SK-N-SH treated with all-trans-retinoic acid at 6 μM for 48 hours (cell line): Measurements from ENCODE around the gene RAB31.

Experiments
- BACH2 ChIP-seq: fragments of 250-450 bp; sonication (Bioruptor Pico); IDR thresholded peaks from 2 replicates; pipeline ENCODE4 v1.9.0; 2021; ENCODE audit warnings: mild to moderate bottlenecking, borderline replicate concordance
- CSDC2 ChIP-seq: fragments of 250-450 bp; sonication (Bioruptor Pico); IDR thresholded peaks from 2 replicates; pipeline ENCODE4 v1.5.0; 2020; ENCODE audit warnings: mild to moderate bottlenecking, moderate library complexity
- RARB ChIP-seq: fragments of 250-450 bp; sonication (Bioruptor Pico); IDR thresholded peaks from 2 replicates; pipeline ENCODE4 v1.8.0; 2021; ENCODE audit warnings: mild to moderate bottlenecking, moderate library complexity
- TOX ChIP-seq: fragments of 250-450 bp; sonication (Bioruptor Pico); IDR thresholded peaks from 2 replicates; pipeline ENCODE4 v1.8.0; 2021; ENCODE audit warnings: mild to moderate bottlenecking, moderate library complexity, borderline replicate concordance
- ZFP30 ChIP-seq: fragments of 450-650 bp; formaldehyde crosslinking; IDR thresholded peaks from 2 replicates; pipeline ENCODE4 v1.5.0; 2022; ENCODE audit warnings: mild to moderate bottlenecking, moderate library complexity
- ZNF70 ChIP-seq: fragments of 450-650 bp; formaldehyde crosslinking; IDR thresholded peaks from 2 replicates; pipeline ENCODE4 v1.5.0; 2020; ENCODE audit warnings: mild to moderate bottlenecking, moderate library complexity
- ZNF8 ChIP-seq: fragments of 450-650 bp; formaldehyde crosslinking; IDR thresholded peaks from 2 replicates; pipeline ENCODE4 v1.5.0; 2020; ENCODE audit warnings: mild to moderate bottlenecking, moderate library complexity
- TF ChIP-seq, protein P1 (sequence below): fragments of 250-450 bp; sonication (Bioruptor Pico); IDR thresholded peaks from 2 replicates; pipeline ENCODE4 v1.5.1; 2021; ENCODE audit warnings: mild to moderate bottlenecking, moderate library complexity

DNA sequence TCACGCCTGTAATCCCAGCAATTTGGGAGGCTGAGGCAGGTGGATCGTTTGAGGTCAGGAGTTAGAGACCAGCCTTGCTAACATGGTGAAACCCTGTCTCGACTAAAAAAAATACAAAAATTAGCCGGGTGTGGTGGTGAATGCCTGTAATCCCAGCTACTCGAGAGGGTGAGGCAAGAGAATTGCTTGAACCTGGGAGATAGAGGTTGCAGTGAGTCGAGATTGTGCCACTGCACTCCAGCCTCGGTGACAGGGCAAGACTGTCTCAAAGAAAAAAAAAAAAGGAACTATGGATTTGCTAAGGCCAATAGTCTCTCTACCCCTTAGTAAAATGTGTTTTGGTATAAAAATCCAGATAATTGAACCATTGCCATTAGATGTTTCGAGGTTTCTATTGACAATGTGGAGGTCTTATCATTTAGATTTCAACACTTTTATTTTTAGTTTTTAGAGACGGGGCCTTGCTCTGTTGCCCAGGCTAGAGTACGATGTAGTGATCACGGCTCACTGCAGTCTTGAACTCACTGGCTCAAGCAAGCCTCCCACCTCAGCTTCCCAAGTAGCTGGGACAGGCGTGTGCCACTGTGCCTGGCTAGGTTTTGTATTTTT lies 176.5 kb downstream of the RAB31 start:
- TF ChIP-seq RARB (no peak), ZNF8 (no peak), BACH2 (CRISPR knock-in tag) (no peak), CSDC2 (CRISPR knock-in tag) (no peak), ZNF70 (CRISPR knock-in tag) (no peak), TOX (CRISPR knock-in tag) (no peak), ZFP30 (CRISPR knock-in tag) (no peak)
- TF ChIP-seq, protein P1, sequence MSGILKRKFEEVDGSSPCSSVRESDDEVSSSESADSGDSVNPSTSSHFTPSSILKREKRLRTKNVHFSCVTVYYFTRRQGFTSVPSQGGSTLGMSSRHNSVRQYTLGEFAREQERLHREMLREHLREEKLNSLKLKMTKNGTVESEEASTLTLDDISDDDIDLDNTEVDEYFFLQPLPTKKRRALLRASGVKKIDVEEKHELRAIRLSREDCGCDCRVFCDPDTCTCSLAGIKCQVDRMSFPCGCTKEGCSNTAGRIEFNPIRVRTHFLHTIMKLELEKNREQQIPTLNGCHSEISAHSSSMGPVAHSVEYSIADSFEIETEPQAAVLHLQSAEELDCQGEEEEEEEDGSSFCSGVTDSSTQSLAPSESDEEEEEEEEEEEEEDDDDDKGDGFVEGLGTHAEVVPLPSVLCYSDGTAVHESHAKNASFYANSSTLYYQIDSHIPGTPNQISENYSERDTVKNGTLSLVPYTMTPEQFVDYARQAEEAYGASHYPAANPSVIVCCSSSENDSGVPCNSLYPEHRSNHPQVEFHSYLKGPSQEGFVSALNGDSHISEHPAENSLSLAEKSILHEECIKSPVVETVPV (CRISPR knock-in tag) = no peak
